GM23338 (cell line): Measurements from ENCODE around the gene ADORA2A. TPM values are rescaled to one million over a fixed set of nuclear protein-coding genes. Genes with fewer than 3 reads are reported as not detected.
A peak's percentile ranks its signal among the peaks of the same experiment; 100 is the strongest.

Experiments
- ATAC-seq: fragments of 200-7000 bp; cut with Tn5 transposase; 3 replicates; pipeline ENCODE4 v1.9.1; 2020
- DNase-seq: peaks from one replicate; pipeline ENCODE4 v3.0.0-alpha.2; 2015; ENCODE audit warnings: low spot score
- H2AFZ ChIP-seq: fragments of 200-600 bp; sonication (generic); 2 replicates; pipeline ENCODE4 v1.8.0; 2016; ENCODE audit warnings: antibody characterized with exemption, mild to moderate bottlenecking, moderate library complexity
- H3F3A ChIP-seq: fragments of 200-600 bp; sonication (generic); replicated peaks from 2 replicates; pipeline ENCODE4 v1.8.0; 2017; ENCODE audit warnings: antibody characterized with exemption, mixed run types, low read depth
- H3K27ac ChIP-seq: fragments of 200-600 bp; sonication (generic); 2 replicates; pipeline ENCODE4 v1.6.1; 2016; ENCODE audit warnings: low read depth
- H3K27me3 ChIP-seq: fragments of 200-600 bp; sonication (generic); 2 replicates; pipeline ENCODE4 v1.8.0; 2016; ENCODE audit warnings: mild to moderate bottlenecking, mixed run types, moderate library complexity; ENCODE audit not compliant: insufficient read depth
- H3K36me3 ChIP-seq: fragments of 200-600 bp; sonication (generic); 2 replicates; pipeline ENCODE4 v1.8.0; 2016; ENCODE audit warnings: mild to moderate bottlenecking; ENCODE audit not compliant: insufficient read depth
- H3K4me1 ChIP-seq: fragments of 200-600 bp; sonication (generic); 2 replicates; pipeline ENCODE4 v1.8.0; 2016; ENCODE audit warnings: mild to moderate bottlenecking, moderate library complexity; ENCODE audit not compliant: insufficient read depth
- H3K4me2 ChIP-seq: fragments of 200-600 bp; sonication (generic); 2 replicates; pipeline ENCODE4 v1.7.1; 2017; ENCODE audit warnings: mixed run types
- H3K4me3 ChIP-seq: fragments of 200-600 bp; sonication (generic); 2 replicates; pipeline ENCODE4 v1.6.1; 2016; ENCODE audit warnings: mixed run types
- H3K79me2 ChIP-seq: fragments of 200-600 bp; sonication (generic); replicated peaks from 2 replicates; pipeline ENCODE4 v1.8.0; 2017; ENCODE audit warnings: mild to moderate bottlenecking; ENCODE audit not compliant: insufficient read depth
- H3K9me2 ChIP-seq: fragments of 200-600 bp; sonication (generic); 2 replicates; pipeline ENCODE4 v1.8.0; 2017; ENCODE audit not compliant: insufficient read depth
- H4K20me1 ChIP-seq: fragments of 200-600 bp; sonication (generic); replicated peaks from 2 replicates; pipeline ENCODE4 v1.8.0; 2017; ENCODE audit warnings: mild to moderate bottlenecking; ENCODE audit not compliant: insufficient read depth
- H3K27ac Mint-ChIP-seq: 2 replicates; pipeline ENCODE4 v1.8.0; 2020; ENCODE audit warnings: inconsistent platforms, mild to moderate bottlenecking, moderate library complexity, mixed read lengths
- H3K27me3 Mint-ChIP-seq: 3 replicates; pipeline ENCODE4 v1.8.0; 2022; ENCODE audit warnings: low read depth, mild to moderate bottlenecking, moderate library complexity, mixed read lengths, inconsistent platforms; ENCODE audit not compliant: insufficient read depth, poor library complexity
- H3K36me3 Mint-ChIP-seq: 3 replicates; pipeline ENCODE4 v1.8.0; 2021; ENCODE audit warnings: low read depth, mild to moderate bottlenecking, inconsistent platforms, moderate library complexity, mixed read lengths
- H3K4me1 Mint-ChIP-seq: 3 replicates; pipeline ENCODE4 v1.8.0; 2020; ENCODE audit warnings: mild to moderate bottlenecking, inconsistent platforms, mixed read lengths
- H3K4me3 Mint-ChIP-seq: 3 replicates; pipeline ENCODE4 v1.8.0; 2021; ENCODE audit warnings: moderate library complexity, mild to moderate bottlenecking, inconsistent platforms, mixed read lengths
- H3K9me3 Mint-ChIP-seq: 3 replicates; pipeline ENCODE4 v1.8.0; 2020; ENCODE audit warnings: moderate library complexity, mild to moderate bottlenecking, inconsistent platforms, mixed read lengths
- NANOG ChIP-seq: IDR thresholded peaks from 2 replicates; pipeline ENCODE4 v1.6.1; 2016; ENCODE audit warnings: antibody characterized with exemption, borderline replicate concordance
- STAT1 ChIP-seq: IDR thresholded peaks from one replicate; pipeline ENCODE4 v1.6.1; 2016; ENCODE audit warnings: antibody characterized with exemption; ENCODE audit not compliant: unreplicated experiment
- ZNF331 ChIP-seq: fragments of 250-450 bp; sonication (Bioruptor Pico); IDR thresholded peaks from 2 replicates; pipeline ENCODE4 v1.5.0; 2020; ENCODE audit warnings: low read depth, mild to moderate bottlenecking, moderate library complexity
- polyA plus RNA-seq: library from polyadenylated mRNA; unstranded; fragments of >200 nt; fragmentation: Nextera tagmentation; extraction: Ambion mirVana; gene quantifications from 2 replicates; pipeline ENCODE4 v1.2.1, GENCODE V29; 2016
- total RNA-seq: library from RNA; depleted of rRNA; stranded (reverse); fragments of >200 nt; shearing (Covaris generic); gene quantifications from 2 replicates; pipeline ENCODE4 v1.2.3, GENCODE V29; 2014
- TF ChIP-seq, protein P1 (sequence below), 2 experiments: fragments of 200-600 bp in 1 of 2; sonication (generic) in 1 of 2; conservative IDR thresholded peaks; 2 replicates each; pipeline versions ENCODE4 v1.5.1 to v1.6.1; 2016 to 2017; ENCODE audit warnings: antibody characterized with exemption in 2 of 2, low read depth in 2 of 2, mild to moderate bottlenecking in 2 of 2, moderate library complexity in 1 of 2
- TF ChIP-seq, protein P2 (sequence below): IDR thresholded peaks from 2 replicates; pipeline ENCODE4 v1.6.1; 2016; ENCODE audit warnings: antibody characterized with exemption

ADORA2A gene
- total and polyA plus RNA-seq, 2 experiments from 2014 or later: 4.1 to 13.5 TPM

DNA sequence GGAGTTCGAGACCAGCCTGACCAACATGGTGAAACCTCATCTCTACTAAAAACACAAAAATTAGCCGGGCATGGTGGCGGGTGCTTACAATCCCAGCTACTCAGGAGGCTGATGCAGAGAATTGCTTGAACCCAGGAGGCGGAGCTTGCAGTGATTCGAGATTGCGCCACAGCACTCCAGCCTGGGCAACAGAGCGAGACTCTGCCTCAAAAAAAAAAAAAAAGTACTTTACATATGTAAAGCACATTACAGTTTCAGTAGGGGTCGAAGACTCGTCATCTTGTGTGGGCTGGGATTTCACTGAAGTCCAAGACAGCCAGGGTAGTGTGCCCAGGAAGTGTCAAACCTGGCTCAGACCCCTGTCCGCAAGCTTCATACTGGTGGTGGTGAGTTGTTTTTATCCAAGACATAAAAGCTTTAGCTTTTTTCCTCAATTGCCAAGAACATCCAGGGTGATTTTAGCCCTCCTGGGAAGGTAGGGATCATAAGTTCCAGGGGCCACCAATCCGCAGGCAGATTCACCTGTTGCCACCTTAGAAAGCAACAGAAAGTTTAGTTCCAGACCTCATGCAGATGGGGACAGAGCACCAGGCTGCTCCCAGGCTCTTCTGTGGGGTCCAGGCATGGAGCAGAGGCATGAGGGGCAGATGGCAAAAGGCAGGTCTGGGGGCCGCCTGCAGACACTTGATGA, 21.6 kb upstream of the ADORA2A start (continued):
- TF ChIP-seq, protein P1, sequence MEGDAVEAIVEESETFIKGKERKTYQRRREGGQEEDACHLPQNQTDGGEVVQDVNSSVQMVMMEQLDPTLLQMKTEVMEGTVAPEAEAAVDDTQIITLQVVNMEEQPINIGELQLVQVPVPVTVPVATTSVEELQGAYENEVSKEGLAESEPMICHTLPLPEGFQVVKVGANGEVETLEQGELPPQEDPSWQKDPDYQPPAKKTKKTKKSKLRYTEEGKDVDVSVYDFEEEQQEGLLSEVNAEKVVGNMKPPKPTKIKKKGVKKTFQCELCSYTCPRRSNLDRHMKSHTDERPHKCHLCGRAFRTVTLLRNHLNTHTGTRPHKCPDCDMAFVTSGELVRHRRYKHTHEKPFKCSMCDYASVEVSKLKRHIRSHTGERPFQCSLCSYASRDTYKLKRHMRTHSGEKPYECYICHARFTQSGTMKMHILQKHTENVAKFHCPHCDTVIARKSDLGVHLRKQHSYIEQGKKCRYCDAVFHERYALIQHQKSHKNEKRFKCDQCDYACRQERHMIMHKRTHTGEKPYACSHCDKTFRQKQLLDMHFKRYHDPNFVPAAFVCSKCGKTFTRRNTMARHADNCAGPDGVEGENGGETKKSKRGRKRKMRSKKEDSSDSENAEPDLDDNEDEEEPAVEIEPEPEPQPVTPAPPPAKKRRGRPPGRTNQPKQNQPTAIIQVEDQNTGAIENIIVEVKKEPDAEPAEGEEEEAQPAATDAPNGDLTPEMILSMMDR (conservative IDR thresholded peaks at IDR 0.05; ENCODE audit: low read depth in 2 of 2): no peak
- TF ChIP-seq NANOG (no peak), ZNF331 (CRISPR knock-in tag) (no peak), STAT1 (no peak)

DNA sequence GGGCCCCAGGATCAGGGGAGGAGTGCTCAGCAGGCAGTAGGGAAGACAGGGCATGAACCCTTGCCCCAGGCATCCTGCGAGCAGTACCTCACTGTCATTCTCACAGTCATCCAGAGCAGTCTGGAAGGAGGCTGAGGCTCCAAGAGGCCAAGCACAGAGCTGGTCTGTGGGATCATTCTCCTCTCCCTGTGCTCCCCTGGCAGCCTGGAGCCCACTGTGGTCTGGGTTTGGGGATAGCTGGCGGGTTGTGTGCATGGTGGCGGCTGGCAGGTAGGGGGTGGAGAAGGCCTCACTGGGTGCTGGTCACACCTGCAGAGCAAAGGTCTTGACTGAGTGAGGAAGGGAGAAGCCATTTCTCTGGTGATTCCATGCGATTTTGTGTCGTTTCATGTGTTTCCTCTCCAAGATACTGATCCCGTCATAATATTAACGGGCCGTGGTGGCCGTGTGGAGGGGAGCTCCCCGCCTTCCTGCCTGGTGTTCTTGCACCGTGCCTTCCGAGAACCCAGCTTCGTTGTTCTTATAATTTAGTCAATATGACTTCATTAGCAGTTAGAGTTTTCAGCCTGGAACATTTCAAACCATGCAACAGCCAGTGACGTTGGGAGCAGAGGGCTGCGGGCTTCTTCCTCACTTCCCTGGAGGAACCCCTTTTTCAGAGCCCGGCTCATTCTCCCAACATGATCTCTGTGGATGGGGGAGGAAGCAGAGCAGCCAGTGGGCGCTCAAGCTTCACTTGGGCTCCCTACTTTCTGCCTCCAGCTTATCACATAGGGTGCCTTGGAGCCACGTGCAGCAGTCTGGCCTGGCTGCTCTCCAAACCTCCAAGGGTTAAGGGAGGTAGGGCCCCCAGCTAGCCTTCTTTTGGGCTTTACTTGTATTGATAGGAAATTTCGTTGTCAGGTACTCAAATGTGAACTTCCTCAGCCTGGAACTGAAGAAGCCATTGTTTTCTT, 20.8 kb upstream of the ADORA2A start:
- Mint-ChIP-seq H3K36me3 (peaks cover 24% of the 10 kb centered on the region), H3K27me3 (peaks cover 22% of the 10 kb centered on the region), H3K4me3 (no peak overlapping the region; the same call in 2 of the 3 replicates), H3K9me3 (no peaks in the 10 kb centered on the region), H3K27ac (peak overlapping the region; percentile 92), H3K4me1 (peaks cover 20% of the 10 kb centered on the region)
- Histone ChIP-seq H2AFZ (no peak overlapping the region), H3K4me3 (no peak overlapping the region), H3K27ac (0 out of 2 replicates have a peak overlapping the region, but pooled peaks have one; percentile 21), H3K4me2 (no peak overlapping the region), H4K20me1 (peaks cover 3% of the 10 kb centered on the region), H3F3A (no peaks in the 10 kb centered on the region), H3K4me1 (0 out of 2 replicates have a peak, but pooled peaks cover 9% of the 10 kb centered on the region), H3K27me3 (no peaks in the 10 kb centered on the region), H3K79me2 (no peaks in the 10 kb centered on the region), H3K9me2 (no peaks in the 10 kb centered on the region), H3K36me3 (no peaks in the 10 kb centered on the region)
- DNase-seq (no peak), ATAC-seq (peak; percentile 50)
- TF ChIP-seq, protein P1 (conservative IDR thresholded peaks at IDR 0.05; ENCODE audit: low read depth in 2 of 2): 0 out of 4 replicates have a peak, but pooled peaks of 1 of the 2 experiments have one; percentile 11
- TF ChIP-seq, protein P2, sequence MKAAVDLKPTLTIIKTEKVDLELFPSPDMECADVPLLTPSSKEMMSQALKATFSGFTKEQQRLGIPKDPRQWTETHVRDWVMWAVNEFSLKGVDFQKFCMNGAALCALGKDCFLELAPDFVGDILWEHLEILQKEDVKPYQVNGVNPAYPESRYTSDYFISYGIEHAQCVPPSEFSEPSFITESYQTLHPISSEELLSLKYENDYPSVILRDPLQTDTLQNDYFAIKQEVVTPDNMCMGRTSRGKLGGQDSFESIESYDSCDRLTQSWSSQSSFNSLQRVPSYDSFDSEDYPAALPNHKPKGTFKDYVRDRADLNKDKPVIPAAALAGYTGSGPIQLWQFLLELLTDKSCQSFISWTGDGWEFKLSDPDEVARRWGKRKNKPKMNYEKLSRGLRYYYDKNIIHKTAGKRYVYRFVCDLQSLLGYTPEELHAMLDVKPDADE: no peak
